NCI-H748 treated with DMSO at 0.1 percent for 48 hours (cell line): Measurements from ENCODE around the gene HS6ST3.
"Not testable (repeated sequence)": the region's sequence is repeated elsewhere in the genome, so short reads cannot be mapped to it uniquely, and the experiment has no call there.

Experiments used
- DNase-seq: peaks from one replicate; lab custom pipeline; 2025; lab: John Stamatoyannopoulos, UW

HS6ST3 gene

GRCh38 chr13:96089749-96090239, at the start of gene HS6ST3:
Gene HS6ST3, plus strand, starts transcription at chr13:96090107.
- DNase-seq, result peak; percentile 30

DNA sequence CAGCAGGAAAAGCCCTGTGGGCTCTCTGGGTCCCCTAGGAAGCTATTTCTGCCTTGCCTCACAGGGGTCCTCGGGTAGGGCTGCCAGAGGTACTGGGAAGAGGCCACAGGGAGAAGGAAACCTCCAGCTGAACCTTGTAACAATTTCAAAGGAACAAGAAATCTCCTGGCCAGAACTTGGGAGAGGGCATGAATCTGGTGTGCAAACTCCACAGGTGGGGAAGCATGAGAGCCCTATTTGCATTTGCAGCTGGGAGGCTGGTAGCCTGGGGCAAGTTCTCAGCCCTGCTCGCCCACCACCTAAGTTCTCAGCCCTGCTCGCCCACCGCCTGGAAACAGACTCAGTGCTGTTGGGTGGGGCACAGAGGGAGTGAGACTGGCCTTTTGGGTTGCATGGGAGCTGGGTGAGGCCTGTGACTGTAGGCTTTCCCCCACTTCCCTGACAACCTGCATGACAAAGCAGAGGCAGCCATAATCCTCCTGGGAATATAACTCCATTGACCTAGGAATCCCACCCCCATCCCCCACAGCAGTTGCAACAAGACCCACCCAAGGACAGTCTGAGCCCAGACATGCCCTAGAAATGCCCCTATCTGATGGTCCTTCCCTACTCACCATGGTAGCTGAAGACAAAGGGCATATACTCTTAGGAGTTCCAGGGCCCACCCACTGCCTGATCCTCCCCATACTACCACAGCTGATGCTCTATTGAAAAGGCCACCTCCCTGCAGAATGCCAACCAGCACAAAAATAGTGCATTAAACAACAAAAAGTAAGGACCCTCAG, 48.4 kb upstream of the HS6ST3 start:
- no peak for DNase-seq

DNA sequence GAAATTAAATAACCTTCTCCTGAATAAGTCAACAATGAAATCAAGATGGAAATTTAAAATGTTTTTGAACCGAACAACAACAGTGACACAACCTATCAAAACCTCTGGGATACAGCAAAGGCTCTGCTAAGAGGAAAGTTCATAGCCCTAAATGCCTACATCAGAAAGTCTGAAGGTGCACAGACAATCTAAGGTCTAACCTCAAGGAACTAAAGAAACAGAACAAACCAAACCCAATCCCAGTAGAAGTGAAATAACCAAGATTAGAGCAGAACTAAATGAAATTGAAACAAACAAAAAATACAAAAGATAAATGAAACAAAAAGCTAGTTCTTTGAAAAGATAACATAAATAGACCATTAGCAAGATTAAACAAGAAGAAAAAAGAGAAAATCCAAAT, 45.7 kb upstream of the HS6ST3 start:
- DNase-seq, result no peak

DNA sequence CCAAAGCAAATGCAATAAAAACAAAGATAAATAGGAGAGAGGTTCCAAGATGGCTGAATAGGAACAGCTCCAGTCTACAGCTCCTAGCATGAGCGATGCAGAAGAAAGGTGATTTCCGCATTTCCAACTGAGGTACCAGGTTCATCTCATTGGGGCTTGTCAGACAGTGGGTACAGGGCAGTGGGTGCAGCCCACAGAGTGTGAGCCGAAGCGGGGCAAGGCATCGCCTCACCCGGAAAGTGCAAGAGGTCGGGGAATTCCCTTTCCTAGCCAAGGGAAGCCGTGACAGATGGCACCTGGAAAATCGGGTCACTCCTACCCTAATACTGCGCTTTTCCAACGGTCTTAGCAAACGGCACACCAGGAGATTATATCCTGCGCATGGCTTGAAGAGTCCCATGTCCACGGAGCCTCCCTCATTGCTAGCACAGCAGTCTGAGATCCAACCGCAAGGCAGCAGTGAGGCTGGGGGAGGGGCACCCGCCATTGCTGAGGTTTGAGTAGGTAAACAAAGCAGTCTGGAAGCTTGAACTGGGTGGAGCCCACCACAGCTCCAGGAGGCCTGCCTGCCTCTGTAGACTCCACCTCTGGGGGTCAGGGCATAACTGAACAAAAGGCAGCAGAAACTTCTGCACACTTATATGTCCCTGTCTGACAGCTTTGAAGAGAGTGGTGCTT, 43.3 kb upstream of the HS6ST3 start:
- DNase-seq, result not testable (repeated sequence)

GRCh38 chr13:96050955-96051354, 39.0 kb upstream of the HS6ST3 start:
- not testable (repeated sequence) for DNase-seq

- not testable (repeated sequence) for DNase-seq
These were observed 38.4 kb upstream of the HS6ST3 start for GRCh38 chr13:96051491-96051890.

DNA sequence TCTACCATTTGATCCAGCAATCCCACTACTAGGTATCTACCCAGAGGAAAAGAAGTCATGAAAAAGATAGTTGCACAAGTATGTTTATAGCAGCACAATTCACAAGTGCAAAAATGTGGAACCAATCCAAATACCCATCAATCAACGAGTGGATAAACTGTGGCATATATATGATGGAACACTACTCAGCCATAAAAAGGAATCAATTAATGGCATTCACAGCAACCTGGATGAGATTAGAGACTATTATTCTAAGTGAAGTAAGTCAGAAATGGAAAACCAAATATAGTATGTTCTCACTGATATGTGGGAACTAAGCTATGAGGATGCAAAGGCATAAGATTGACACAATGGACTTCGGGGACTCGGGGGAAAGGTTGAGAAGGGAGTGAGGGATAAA, 38.0 kb upstream of the HS6ST3 start:
- DNase-seq, result not testable (repeated sequence)

DNA sequence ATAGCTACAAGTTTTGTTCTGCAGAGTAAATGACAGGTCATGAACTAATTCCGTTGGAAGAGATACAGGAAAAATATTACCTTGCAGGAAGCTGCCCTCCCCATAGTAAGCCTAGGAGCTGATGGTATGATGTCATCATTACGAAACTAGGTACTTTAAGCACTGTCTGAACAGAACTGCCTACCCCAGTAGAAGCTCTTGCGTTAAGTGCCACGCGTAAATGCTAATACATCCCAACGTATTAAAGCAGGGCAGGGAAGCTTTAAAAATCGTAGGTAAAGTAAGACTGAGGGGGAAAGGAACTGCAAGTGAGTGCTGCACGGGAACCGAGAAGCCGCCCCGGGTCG, 37.3 kb upstream of the HS6ST3 start:
- peak; percentile 11 for DNase-seq

GRCh38 chr13:96053003-96053703, 36.8 kb upstream of the HS6ST3 start, which contains the start of gene UGGT2:
Gene UGGT2, minus strand, starts transcription at chr13:96053401. Its CDS starts 89 bp downstream, at chr13:96053312.
- peak; percentile 80 for DNase-seq

DNA sequence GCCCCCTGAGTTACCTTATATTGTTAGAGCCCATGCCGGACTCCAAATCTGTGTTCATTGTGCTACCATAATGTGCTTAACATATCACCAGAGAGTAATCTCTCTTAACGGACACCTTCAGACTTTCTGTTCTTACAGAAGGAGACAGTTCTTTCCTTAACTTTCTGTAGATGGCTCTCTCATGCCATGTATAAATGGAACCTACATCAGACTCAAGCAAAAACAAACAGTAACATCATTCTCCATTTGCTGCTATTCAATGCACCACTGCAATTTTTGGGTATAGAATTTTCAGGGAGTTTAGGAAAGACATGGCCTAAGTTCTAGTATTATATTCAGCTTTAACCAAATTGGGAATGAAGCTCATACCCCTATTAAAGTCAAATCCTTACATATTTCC, 24.1 kb upstream of the HS6ST3 start:
- no peak for DNase-seq

GRCh38 chr13:96068729-96069128, 21.2 kb upstream of the HS6ST3 start:
- DNase-seq, result no peak

DNA sequence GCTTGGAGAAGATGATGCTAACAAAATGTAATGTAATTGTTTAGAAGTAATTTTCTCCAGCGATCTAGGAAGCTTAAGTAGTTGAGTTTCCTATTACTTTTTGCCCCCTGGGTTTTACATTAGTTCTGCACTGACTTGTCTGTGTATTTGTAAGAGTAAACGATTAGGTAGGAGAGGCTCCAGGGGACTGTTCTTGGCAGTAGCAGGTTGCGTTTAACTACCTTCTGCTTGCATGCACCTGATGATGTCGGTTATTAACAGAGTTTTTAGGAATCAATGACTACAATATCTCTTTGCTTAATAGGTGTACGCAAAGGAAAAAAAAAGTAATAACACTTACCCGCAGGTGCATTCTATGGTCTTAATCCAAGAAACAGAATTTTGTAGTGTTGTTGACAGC, 18.4 kb upstream of the HS6ST3 start:
- DNase-seq, result no peak

- DNase-seq, result no peak
These were observed 17.5 kb upstream of the HS6ST3 start for GRCh38 chr13:96072392-96072791.

GRCh38 chr13:96075953-96076543, 13.9 kb upstream of the HS6ST3 start:
- DNase-seq, result no peak

DNA sequence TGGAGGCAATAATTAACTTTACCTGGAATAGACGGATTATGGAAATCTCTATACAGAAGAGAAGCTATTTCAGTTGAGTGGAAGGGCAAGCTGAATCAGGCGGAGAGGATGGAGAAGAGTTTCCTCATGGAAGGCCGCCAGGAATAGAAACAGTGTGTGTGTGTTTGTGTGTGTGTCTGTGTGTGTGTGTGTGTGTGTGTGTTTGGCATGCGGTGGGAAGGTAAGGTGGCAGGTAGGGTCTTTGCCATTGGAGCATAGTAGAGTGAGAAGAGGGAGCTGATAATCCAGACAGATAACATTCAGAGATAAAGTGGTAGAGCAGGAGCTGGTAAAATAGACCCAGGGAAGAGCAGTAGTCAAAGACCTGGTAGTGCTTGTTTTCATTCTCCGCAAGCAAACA, 9.2 kb upstream of the HS6ST3 start:
- DNase-seq, result no peak

DNA sequence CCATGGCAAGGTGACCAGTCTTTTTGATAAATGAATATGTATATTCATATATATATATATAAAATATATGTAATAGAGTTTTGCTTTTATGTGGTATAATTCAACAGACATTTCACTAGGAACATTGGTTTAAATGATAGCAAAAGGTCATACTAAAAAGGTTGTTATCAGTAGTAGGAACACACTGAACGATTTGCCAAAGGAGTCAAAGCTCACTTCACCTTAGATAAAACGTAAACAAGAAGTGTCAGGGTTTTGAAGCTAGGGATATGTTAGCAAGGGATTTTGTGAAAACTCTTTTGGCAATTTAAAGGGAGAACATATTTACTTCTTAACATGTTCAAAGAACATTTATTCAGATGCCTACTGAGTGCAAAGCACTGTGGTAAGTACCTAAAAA, 8.0 kb upstream of the HS6ST3 start:
- no peak for DNase-seq

- DNase-seq, result no peak
These were observed 7.3 kb upstream of the HS6ST3 start for GRCh38 chr13:96082640-96083039.

DNA sequence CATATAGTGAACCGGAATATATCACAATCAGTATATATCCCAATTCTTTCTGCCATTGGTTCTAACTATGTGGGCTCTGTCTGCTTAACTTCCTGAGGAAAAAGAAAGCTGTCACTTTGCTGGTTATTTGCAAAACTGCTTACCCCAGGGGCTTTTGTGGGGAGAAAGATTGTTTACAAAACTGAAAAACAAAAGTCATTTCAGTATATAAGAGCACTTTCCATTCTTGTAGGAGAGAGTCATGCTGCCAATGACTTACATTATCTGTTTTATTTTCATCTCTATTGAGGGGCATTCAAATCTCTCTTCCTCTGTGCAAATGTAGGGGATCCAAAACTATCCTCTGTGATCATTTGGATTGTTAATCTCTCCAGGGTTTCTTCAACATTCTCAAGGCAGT, 3.2 kb upstream of the HS6ST3 start:
- DNase-seq, result no peak

DNA sequence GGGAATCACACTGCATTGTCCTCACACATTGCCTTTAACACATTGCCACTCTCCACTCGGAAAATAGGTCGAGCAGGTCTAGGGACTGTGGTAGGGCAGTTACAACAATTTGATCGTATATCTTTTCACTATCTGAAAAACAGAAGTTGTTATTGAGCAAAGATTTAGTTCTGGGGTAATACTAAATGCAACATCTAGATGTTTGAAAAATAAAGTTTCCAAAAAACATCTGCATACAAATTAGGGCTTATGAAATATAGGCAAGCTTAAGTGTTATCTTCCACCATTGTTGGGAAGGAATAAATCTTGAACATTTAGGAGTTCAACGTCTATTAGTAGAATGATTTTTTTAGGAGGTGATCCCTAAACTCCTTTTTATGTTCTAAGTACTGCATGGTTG, 768 bp upstream of the HS6ST3 start:
- DNase-seq, result no peak

GRCh38 chr13:96090240-96091101, 564 bp downstream of the HS6ST3 start:
- DNase-seq, result peak; percentile 10
